DND-41 (cell line): ENCODE data around the gene CSF3R.

Source experiments
- CTCF ChIP-seq: IDR thresholded peaks from 2 replicates; pipeline ENCODE4 v1.5.1; 2012; ENCODE audit warnings: borderline replicate concordance, low read length, moderate library complexity, mild to moderate bottlenecking; ENCODE audit not compliant: poor library complexity, severe bottlenecking; ENCODE audit errors: extremely low read depth
- EZH2 ChIP-seq: IDR thresholded peaks from 3 replicates; pipeline ENCODE4 v1.6.1; 2012; ENCODE audit warnings: borderline replicate concordance, low read depth, mild to moderate bottlenecking, moderate library complexity, low read length, inconsistent platforms; ENCODE audit not compliant: severe bottlenecking

GRCh38 chr1:36455386-36455785, 27.3 kb downstream of the CSF3R start:
- TF ChIP-seq EZH2 (no peak), CTCF (no peak)
